ENCODE measurements around the gene GRM8.

The GRM8 gene

DNA sequence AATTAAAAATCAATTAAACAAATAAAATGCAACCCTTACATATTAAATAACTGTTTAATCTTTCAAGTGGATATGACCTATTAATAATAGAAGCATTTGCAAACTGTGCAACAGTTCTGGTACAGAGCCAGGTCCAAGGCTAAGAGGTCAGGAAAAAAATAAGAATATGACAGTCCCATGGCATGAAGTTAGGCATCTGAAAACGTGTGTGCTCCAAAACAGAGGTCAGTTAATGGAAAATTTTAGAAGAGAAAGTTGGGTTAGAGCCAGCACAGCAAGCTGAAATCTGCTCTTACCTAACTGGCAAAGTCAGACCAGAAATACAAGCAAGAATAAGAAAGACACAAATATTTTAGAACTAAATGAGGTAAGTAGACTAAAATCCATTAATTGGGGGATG, 757.7 kb downstream of the GRM8 start:
- no peak for DNase-seq

DNA sequence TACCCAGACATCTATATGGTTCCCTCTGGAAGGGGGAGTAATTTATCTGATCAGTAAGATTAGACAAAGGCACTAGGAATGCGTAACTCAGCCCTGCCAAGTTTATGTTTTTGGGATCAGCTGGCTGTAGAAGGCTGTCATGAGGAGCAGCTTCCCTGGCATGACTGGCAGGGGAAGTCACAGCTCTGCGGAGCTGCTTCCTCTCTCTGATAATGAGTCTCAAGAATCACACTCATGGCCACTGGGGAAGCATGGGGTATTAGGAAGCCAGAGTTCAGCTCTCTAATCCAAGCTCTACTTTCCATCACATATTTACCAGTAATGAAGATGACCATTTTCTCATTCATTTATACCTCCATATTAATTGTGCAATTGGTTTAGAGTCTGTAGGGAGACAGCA, 758.9 kb downstream of the GRM8 start:
- DNase-seq = no peak

DNA sequence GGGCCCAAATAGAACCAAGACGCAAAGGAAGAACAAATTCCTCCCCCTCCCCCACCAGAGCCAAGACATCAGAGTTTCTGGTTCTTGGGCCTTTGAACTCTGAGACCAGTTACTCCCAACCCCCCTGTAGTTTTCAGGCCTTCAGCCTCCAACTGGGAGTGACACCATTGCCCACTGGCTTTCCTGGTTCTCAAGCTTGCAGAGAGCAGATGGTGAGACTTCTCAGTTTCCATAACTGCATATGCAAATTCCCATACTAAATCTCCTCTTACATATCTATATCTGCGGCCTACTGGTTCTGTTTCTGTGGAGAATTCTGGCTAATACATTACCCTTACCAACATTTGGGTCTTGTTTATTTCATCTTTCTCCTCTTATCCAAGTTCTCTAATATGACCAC, 762.9 kb downstream of the GRM8 start:
- DNase-seq = no peak

DNA sequence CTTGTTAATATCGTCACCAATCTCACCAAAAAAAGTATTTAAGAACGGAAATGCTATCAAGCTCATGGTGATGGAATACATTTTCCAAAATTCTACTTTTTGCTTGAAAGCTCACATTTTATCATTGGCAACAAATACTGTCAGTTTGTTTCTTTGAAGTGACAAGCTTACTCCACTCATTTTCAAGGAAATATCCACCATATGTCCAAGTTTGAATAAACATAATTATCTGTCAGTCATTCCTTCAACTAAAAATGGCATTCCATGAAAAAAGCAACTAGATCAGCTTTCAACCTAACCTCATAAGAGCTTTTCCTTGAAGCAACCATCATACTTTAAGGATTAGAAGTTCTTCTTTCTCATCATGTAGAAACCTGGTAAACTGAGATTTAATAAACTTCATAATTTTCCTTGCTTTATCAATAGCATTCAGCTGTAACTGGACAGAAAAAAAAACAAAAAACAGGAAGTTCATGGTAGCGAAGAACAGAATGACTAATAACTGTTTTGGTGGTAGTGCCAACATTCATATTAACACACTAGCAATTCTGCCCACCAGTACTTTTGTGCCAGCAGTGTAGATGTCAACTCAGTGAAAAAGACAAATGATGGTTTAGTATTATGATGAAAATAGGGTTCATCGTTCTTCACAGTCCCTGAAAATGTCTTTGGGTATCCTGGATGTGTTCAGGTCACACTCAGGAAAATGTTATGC, 764.9 kb downstream of the GRM8 start:
- DNase-seq = no peak

DNA sequence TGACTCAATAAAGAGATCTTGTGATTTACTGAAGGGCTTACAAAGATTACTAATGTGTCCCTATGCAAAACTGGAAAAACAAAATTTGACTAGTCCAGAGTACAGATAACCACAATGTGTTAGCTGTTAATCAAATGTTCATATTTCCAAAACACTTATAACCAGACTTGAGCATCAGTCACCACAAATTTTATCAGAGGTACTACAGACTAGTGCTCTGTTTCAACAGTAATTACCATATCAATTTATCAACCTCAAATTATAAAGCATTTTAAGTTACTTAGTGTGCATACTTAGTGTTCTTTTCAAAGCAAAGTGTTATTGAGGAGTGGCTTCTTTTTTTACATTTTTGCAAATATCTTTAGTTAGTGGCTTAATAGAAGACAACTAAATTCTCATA, 765.9 kb downstream of the GRM8 start:
- DNase-seq = no peak

DNA sequence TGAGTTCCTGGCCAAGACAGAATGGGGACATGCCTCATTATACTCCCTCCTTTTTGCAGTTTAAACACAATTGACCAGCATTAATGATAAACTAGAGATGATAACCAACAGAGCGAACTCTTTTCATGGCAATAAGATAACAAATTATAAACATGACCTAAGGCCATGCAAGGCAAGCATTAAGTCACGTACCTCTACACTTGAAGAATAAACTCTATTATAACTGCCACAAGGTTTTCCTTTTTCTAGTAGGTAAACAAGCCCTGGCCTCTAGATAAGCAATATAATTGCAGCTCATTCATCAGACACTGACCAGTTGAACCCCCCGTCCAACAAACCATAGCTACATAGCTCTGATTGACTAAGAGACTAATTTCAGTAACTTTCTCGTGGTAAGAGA, 767.0 kb downstream of the GRM8 start:
- DNase-seq = no peak

DNA sequence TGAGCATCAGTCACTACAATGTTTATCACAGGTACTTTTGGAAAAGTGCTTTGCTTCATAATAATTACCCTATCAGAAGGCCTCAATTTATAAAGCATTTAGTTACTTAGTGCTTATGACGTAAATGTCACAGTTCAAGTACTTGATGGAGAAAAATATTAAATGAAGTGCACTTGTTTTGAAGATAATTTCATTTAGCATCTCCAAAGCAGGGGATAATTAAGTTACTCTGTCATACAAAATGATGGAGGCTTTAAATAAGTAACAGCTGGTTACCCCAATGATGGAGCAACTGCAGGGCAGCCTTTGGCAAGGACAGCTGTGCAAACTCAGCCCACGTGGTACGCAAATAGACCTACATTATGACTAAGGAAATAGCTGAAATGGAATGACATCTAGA, 768.8 kb downstream of the GRM8 start:
- no peak for DNase-seq

DNA sequence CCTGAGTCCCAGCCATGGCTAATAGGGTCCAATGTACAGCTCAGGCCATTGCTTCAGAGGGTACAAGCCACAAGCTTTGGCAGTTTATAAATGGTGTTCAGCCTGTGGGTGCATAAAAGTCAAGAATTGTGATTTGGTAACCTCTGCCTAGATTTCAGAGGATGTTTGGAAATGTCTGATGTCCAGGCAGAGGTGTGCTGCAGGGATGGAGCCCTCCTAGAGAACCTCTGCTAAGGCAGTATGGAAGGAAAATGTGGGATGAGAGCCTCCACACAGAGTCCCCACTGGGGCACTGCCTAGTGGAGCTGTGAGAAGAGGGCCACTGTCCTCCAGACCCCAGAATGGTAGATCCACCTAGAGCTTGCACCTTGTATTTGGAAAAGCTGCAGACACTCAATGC, 779.9 kb downstream of the GRM8 start:
- DNase-seq = no peak

DNA sequence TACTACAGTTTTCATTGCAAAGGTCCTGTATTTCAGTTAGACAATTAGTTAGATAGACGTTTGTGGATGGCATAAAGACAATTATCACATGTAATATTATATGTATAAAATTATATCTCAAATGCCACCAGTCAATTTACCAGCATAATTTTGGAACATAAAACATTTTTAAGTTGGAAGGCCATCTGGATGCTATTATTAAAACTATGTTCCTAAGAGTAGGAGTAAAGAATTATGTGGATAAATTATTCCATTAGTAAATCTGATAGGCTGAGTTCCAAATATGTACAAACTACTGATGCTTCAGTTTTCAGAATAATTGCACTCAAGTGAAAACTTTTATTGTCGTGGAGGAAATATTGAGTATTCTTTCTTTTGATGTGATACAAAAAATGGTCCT, 790.3 kb downstream of the GRM8 start:
- no peak for DNase-seq

DNA sequence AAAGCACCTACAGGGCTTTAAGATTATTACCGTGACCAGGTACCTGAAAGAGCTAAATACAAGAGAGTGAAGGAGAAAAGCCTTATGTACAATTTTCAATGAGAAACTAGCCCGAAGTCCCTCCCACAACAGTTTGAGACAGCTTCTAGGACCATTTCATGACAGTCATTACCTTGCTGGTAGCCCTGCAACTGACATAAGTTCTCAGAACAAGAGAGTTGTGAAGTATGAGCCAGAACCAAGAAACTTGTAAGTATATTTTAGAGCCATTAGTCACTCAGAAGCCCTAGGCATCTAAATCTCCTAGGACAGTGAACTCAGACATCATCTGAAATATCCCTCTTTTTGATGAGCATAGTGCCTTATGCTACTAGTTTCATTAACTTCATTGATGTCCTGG, 792.1 kb downstream of the GRM8 start:
- no peak for DNase-seq

DNA sequence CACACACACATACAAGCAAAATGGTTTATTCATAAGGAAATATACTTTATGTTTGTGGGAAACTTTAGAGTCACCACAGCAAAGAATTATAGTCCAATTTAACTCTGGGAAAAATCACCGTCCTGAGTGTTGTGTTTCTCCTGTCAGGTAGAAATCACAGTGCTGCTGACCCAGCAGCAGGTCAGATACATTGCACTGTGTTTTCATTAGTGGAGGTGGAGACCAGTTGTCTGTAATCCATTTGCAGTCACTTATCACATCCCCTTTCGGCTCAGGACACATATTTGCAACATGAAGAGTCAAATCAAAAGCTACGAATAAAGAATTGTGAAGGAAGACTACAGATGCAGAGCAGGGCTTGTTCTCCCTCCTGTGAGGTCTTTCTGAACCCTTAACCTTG, 799.6 kb downstream of the GRM8 start:
- no peak for DNase-seq

DNA sequence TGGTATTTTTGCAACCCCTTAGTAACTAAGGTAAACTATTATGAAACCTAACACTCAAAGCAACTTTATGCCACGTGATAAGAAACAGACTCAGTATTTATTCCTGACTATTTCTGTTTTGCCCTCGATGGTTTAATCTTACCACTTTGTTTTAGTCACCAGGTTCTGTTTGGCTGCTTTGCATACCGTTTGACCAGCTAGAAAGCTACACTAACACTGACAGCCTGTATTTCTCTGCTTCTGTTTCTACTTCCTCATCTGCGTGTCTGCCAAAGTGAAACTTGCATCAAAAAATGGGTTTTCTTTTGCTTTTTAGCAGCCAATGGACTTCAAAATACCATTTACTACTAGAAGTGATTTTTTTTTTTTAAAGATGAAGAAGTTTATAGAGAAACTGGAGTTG, 802.5 kb downstream of the GRM8 start:
- DNase-seq = no peak

DNA sequence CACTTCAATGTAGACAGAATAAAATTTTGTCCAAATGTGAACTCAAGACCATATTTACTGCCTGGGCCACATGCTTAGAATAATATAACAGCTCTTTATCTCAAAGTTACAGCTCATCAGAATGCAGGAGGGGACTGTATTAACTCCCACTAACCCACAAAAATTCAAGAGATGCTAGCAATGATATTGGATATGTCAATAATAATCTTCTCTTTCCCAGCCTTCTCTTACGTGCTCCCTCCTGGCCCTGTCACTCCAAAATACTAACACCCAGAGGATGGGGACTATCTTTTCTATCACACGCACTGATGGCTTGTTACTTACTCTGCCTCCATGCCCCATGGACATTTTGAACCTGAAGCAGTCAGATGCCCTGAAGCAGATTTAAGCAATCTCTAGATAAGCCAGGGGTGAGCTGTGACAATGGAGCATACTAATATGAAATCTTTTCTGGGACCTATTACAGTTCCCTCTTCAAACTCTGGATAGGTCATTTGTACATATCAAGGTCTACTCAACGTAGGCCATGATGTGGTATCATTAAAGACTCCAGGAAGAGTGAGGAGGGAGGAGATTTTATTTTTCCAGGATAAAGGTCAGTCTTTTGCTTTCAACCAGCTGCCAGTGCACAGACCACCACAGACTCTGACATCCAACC, 803.0 kb downstream of the GRM8 start:
- DNase-seq = no peak

DNA sequence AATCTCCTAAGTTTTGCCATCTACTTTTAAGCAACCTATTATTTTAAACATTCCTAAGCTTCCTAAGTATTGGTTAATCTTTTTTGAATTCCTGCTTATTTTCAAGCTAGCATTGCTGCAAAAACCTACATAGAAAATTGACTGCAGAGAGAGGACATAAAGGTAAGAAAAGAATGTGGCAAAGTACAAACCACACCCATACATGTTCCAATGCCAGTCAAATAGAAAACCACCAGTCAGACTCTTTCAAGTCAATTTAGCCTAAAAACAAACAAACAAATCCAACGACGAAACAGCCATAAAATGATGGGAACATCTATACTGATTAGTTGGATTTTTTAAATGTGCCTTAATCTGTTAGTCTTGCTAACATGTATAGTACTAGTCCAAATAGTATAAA, 804.8 kb downstream of the GRM8 start:
- no peak for DNase-seq

DNA sequence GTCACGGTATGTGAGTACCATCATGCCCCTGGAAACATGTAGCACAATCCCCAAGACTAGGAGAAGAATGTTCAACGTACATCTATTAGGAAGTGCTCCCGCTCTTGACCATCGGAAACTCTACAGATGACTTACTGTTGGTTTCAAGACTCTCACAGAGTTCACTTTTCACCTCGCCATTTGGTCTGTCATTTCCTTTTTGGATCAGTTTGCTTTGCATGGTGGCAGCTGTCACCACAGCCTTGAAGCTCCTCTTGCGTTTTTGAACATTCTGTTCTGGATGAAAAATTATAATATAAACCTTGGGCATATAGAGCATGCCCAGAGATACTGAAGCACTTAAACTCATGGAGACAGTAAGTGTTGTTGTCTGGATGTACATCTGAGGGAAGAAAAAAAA, 806.8 kb downstream of the GRM8 start:
- DNase-seq = no peak

DNA sequence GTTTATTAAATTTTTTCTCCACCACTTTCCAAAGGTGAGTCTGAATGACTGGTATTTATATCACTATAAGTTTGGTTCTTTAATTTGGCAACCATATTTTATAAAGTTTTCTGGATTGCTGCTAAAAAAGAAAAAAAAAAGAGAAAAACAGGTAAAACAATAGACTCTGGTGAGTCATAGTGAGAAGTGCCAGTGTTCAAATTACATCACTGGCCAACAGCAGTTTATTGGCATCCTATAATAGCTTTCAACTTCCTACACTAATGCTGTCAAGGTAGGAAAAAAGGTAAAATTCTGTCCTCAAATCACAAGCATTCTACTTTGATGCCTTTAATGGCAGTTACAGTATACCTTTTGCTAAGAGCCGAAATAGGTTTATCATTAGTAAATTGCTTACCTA, 808.8 kb downstream of the GRM8 start:
- DNase-seq = no peak

DNA sequence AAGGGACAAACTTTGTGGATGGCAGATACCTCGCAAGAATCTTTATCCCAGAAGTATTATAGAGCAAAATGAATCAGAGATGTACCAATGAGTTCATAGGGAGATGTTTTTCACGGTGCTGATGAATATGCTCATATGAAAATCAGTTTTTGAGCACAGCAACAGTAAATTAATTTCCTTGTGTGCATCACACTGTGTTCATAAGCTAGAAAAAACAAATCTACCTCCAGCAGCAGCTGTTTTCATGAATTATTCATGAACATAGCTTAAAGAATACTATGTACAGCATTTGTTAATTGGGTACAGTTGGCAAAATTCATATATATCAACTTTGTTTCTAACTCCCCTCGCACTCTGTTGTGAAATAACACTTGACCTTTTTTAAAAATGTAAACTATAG, 809.8 kb downstream of the GRM8 start:
- DNase-seq = no peak

DNA sequence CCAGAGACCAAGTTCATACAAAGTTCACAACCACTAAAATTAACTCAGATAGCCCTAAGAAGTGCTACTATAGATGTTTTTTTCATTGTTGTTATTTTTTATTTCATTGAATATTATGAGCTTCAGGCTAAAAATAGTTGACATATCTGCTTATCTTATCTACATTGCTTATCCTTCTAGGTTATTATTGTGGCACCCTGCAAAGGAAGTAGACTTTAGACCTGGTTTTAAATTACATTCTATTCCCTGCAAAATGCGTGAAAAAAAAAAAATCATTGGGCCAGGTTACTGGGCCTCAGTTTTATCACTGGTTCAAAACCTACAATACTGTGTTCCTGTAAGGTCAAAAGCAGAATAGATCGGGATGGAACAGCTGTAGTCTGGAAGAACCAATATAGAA, 811.0 kb downstream of the GRM8 start:
- DNase-seq = no peak

DNA sequence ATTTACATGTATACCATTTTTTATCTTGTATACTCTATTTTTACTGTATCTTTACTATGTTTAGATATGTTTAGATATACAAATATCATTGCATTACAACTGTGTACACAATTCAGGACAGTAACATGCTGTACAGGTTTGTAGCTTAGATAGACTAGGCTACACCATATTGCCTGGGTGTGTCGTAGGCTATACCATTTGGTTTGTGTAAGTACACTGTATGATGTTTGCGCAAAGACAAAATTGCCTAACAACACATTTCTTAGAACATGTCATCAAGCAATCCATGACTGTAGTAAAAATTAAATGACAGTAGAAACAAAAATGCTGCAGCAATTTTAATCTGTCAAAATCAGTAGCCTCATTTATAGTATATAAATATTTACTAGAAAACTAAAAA, 812.2 kb downstream of the GRM8 start:
- no peak for DNase-seq

DNA sequence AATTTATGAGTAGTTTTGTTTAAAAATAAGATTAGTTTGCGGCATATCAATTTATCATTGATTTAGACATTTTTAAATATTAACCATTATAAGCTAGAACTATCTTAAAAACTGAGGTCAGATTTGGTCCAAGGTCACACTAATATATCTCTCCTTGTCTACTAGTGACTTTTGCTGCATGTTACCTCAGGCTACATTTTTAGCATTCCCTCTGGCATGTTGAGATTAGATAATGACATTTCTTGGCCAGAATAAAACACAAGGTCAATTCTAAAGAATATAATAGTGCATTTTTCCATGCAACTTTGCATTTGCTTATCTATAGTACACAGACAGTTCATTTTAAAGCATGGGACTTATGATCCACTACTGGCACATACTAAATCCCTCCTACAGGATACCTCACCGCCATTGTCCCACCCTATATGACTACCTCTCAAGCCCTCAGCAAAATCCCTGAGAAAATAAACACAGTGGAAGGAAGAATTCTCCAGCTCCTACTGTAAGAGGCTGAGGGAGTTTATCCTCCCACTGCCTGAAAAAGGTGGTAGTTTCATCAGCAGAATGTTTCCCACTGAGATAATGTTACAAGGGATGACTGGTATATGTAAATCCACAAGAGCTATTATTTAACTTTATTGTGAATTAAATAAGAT, 816.4 kb downstream of the GRM8 start:
- DNase-seq = no peak

DNA sequence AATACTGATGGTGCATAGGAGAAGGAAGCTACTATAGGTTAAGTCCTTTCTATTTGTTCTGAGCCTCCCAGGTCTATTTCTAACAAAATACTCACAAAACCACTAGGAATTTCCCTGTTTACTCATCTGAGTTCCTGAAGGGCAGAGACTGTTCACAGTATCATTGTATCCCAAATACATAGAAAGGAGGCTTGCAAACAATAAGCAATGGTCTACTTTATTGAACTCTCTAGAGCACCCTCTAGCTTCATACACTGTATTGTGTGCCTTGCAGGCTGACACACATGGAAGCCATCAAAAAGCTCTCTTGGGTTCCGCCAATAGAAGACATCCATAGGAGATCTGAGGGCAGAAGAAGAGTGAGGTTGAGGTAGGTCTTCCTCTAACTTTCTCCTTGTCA, 826.1 kb downstream of the GRM8 start:
- no peak for DNase-seq

DNA sequence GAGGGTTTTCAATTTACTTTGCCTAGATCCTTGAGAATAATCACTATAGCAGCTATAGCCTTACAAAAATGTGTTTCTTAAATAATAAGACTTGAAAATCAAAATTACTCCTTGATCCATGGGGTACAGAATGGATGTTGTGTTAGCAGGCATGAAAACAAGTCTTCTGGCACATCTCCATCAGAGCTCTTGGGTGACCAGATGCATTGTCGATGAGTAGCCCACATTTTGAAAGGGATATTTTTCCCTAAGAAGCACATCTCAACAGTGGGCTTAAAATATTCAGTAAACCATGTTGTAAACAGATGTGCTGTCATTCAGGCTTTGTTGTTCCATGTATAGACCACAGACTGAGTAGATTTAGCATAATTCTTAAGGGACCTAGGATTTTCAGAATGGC, 827.8 kb downstream of the GRM8 start:
- DNase-seq = no peak

DNA sequence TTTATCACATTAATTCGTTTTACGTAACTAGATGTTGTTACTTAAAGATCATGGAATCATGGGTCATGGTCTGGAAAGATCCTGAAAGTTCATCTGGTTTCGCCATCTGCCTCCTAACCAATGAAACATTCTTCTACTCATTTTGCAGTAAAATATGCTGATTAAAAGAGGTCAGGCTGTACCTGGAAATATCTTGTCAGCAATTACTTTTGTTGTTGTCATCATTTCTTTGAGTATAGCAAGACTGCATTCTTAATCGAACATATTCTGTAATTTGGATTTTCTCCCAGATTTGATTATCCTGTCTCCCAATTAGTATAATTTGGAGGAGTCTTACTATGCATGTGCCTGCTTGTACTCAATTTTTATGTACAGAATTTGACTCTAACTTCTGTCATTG, 833.7 kb downstream of the GRM8 start:
- no peak for DNase-seq

DNA sequence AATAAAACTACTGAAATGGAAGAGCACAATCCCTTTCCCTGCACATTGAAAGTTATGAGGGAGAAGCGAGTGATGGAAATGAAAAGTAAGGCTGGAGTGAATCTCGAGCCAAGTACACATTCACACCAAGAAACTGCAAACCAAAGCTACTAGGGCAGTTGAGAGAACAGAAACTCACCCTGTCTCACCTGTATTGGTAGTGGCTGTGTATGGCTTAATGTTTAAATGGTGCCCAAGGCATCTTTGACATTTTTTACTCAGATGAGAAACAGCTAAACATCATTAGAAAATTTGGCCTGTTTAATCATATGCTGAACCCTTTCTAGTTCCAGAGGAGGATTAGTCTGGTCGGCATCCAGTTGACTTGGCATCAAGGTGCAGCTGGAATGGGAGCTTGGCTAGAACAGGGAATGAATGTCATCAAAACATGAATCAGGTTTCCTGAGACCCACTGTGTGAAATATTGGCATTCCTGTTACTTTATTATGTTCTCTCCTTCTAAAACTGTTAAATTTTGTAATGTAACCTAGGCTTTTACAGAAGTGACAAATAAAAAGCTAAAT, 840.8 kb downstream of the GRM8 start:
- no peak for DNase-seq

Data from fibroblast of skin of right quadriceps (primary cell).